Adipose tissue (tissue), 3 donors: ENCODE data around the gene SECISBP2. TPM values are rescaled to one million over a fixed set of nuclear protein-coding genes. Genes with fewer than 3 reads are reported as not detected.
"Not testable (repeated sequence)": the region's sequence is repeated elsewhere in the genome, so short reads cannot be mapped to it uniquely, and the experiment has no call there.

Experiments used
- H3K27ac ChIP-seq: one replicate; pipeline ENCODE4 v1.5.1; 2013; ENCODE audit warnings: low read depth, low read length
- WGBS, 3 donors: extraction: QIAGEN DNeasy Blood & Tissue Kit; methylation state at CpG; one replicate each; pipeline ENCODE4 v1.1.7; 2013; 5-methylcytosine and 5-hydroxymethylcytosine counted together
- polyA plus RNA-seq, 3 donors: library from polyadenylated mRNA; stranded (reverse); fragments of 200-250 nt; gene quantifications; one replicate each; pipeline ENCODE4 v1.2.3, GENCODE V29; 2013
- donor health status: healthy with polysubstance abuse.
- donor health status: Bipolar disorder and iron deficiency.
- donor health status: healthy.

Gene SECISBP2
- polyA plus RNA-seq, 3 donors: 22.0 to 23.6 (median 23.4) TPM

DNA sequence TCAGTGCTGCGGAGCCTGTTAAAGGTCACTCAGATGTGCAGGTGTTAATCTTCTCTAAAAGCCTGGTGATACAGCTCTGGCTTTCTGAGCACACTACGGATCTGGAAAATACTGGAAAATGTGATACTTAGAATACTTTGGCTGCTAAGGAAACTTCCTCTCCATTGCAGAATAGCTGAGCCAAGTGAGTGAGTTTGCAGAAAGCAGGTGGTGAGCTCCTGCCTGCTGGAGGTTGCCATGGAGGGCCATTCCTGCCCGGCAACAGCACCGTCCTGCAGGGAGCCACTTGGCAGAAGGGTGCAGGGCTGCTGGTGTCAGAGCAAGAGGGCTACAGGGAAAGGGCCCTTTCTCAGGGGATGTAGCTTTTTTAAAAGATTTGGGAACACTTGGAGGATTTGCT lies 40.7 kb downstream of the SECISBP2 start:
- no peak overlapping the region for H3K27ac ChIP-seq
- 56 to 78% (median 63%) methylated on average over 4 of the region's 4 CpGs for WGBS, 3 donors

GRCh38 chr9:89359751-89360261 lies 41.5 kb downstream of the SECISBP2 start:
- H3K27ac ChIP-seq: no peak overlapping the region
- WGBS, 3 donors: 65 to 79% (median 71%) methylated on average over 8 of the region's 8 CpGs

DNA sequence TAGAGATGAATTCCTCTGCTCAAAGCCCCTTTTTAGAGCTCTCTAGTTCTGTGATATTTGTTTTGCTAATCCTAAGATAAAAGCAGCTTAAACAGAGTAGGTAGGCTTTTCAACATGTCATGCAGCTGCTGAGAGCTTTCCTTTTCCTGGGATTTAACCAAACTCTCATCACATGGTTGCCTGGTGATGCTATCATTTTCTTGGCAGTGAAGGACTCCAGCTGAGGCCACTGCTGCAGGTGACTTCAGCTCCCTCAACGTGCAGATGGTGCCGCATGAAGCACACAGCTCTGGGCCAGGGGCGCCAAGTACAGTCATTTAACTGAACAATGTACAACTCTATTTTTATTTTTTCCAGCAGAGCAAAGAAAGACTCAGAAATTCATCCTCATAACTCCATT lies 42.2 kb downstream of the SECISBP2 start:
- no peak overlapping the region for H3K27ac ChIP-seq

GRCh38 chr9:89361031-89361430 lies 42.7 kb downstream of the SECISBP2 start:
- 94 to 98% (median 96%) methylated on average over 6 of the region's 6 CpGs for WGBS, 3 donors
- no peak overlapping the region for H3K27ac ChIP-seq

More for the DNA sequence above, 42.2 kb downstream of the SECISBP2 start:
- 59 to 78% (median 78%) methylated on average over 3 of the region's 3 CpGs for WGBS, 3 donors

GRCh38 chr9:89361816-89362646 lies 43.7 kb downstream of the SECISBP2 start:
- 91 to 92% (median 91%) methylated on average over 9 of the region's 9 CpGs for WGBS, 3 donors
- no peak overlapping the region for H3K27ac ChIP-seq

- 83 to 94% (median 89%) methylated on average over 10 of the region's 10 CpGs for WGBS, 3 donors
- H3K27ac ChIP-seq: no peak overlapping the region
These were observed 44.5 kb downstream of the SECISBP2 start for GRCh38 chr9:89362647-89363310.

DNA sequence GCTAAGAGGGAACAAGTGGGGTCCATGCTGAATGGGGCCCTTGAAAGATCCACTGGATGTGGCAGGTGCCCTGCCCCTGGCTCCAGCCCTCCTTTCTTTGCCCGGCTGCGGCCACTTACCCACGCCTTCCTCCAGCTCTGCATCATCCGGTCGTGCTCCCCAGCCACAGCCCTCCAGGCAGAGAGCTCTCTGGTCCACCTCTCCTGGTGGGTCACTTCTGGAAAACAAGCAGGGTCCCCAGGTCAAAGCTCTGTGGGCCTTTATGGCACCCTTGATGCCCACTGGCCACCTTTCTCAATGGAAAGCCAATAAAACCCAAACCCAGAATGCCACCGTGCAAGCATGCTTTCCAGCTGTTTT lies 45.0 kb downstream of the SECISBP2 start:
- 82 to 93% (median 88%) methylated on average over 6 of the region's 6 CpGs for WGBS, 3 donors
- H3K27ac ChIP-seq: no peak overlapping the region

DNA sequence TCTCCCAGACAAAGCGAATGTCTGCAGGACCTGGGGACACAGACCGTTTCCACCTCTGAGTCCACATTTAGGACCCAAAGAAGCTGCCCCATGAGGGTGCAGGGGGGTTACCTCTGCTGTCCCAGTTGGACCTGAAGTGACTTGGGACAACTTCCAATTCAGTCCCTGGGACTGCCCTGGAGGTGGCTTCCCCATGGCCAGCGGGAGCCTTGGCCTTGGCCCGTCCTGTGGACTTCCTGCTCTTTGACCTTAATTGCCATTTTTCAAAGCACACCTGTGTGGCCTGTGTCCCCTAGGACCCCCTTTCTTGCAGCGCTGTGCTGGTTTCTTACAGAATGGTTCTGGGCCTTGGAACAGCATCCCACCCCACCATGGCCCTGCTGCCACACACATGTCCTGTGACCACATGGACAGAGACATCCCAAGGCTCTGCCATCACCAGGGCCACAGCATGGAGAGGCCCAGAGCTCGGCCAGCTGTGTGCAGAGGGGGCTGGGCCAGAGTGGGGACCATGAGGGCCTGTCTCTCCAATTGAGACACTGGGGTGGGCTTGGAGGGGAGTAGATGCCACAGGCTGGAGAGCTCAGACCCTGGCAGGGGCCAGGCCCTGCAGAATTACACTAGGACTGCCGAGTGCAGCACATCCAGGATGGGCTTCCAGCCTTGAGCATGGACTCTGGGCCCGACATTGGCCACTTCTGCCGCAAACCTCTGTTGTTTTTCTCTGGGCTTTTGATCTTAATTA lies 45.8 kb downstream of the SECISBP2 start:
- WGBS, 3 donors: 86 to 87% (median 87%) methylated on average over 9 of the region's 9 CpGs
- H3K27ac ChIP-seq: no peak overlapping the region

GRCh38 chr9:89364666-89365531 lies 46.6 kb downstream of the SECISBP2 start:
- WGBS, 3 donors: 88 to 97% (median 93%) methylated on average over 17 of the region's 17 CpGs

DNA sequence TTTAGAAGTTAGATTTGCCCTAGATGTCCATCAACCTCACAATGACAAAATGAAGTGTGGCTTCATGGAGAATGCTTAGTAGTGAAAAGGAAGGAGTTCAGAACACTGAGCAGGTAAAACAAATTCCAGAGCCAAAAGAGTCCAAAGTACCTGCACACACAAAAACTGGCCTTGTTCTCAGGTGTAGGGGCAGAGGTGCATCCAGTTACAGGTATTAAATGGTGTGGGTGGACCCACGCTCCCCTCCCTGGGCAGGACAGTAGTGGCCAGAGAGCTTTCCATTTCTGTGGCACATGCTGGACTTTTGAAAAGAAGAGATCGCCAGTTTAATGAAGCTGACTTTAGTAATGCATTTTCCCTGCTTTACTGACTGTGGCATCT lies 47.2 kb downstream of the SECISBP2 start:
- no peak overlapping the region for H3K27ac ChIP-seq
- 90 to 95% (median 92%) methylated on average over 2 of the region's 2 CpGs for WGBS, 3 donors

More at GRCh38 chr9:89364666-89365531, 46.6 kb downstream of the SECISBP2 start:
- no peak overlapping the region for H3K27ac ChIP-seq

DNA sequence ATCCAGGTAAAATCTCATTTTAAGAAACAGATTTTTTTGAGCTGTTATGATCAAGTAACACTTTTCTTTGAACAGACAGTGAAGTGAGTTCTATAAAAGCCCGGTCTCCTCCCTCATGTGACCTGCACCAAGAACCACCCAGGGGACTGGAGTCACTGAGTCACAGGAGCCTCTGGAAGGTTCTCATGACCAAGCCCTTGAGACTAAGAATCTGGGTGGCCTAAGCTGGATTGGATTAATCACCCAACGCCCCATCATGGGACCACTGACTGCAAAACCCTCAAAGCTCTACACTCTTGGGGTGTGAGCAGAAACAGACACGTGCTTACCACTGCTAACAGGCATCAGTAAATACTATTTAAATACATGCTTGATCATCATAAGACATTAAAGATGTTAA lies 48.4 kb downstream of the SECISBP2 start:
- WGBS, 3 donors: 84 to 92% (median 87%) methylated on average over 3 of the region's 3 CpGs
- no peak overlapping the region for H3K27ac ChIP-seq

DNA sequence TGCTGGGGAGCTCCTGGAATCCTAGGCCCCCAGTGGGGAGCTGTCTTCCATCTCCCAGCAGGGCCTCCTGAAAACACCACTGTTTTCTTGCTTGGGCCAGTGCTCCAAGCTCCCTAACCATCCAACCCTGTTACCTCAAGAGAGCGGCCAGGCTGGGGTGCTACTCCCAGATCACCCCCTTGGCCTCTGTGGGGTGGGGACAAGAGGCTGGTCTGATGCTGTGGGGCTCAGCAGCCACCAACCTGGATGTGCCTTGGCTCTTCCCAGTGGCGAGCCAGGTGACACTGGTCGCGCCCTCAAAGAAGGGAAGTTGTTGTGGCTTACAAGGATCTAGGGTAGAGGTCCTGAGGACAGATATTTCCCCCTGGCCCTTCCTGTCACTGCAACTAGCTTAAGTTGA lies 49.0 kb downstream of the SECISBP2 start:
- 74 to 96% (median 77%) methylated on average over 4 of the region's 4 CpGs for WGBS, 3 donors
- H3K27ac ChIP-seq: no peak overlapping the region

DNA sequence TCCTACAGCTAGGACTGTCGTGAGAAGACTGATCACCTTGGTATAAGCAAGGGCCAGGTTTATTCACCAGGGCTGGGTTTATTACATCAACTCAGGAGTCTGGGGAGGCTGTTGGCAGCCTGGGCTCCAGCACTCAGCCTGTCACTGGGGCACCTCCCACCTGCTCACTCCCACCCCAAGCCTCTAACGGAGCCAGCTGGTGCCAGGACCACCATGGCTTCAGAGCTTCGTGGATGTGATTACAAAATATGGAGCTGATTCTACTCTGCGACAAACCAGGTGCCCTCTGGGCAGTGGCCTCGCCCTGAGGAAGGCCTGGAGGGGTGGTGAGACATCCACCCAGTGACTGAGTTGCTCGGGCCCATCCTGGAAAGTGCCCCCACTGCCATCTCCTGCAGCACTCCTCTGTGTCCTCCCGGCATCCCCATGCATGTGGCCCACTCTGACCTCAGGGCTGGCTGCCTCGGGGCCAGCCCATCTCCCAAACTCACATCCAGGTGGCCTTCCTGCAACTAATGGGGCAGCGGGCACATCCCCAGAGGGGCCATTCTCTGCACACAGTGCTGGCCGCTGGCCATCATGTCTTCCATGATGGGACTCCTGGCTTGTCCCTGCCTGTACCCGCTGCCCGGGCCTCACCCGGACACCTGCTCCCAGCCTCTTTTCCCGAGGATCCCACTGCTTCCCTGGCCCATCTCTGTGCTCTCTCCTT lies 49.6 kb downstream of the SECISBP2 start:
- H3K27ac ChIP-seq: no peak overlapping the region
- 84 to 88% (median 87%) methylated on average over 14 of the region's 14 CpGs for WGBS, 3 donors

- H3K27ac ChIP-seq: no peak overlapping the region
- 82 to 93% (median 92%) methylated on average over 6 to 7 of the region's 7 CpGs for WGBS, 3 donors
These were observed 50.2 kb downstream of the SECISBP2 start for GRCh38 chr9:89368550-89368949.

DNA sequence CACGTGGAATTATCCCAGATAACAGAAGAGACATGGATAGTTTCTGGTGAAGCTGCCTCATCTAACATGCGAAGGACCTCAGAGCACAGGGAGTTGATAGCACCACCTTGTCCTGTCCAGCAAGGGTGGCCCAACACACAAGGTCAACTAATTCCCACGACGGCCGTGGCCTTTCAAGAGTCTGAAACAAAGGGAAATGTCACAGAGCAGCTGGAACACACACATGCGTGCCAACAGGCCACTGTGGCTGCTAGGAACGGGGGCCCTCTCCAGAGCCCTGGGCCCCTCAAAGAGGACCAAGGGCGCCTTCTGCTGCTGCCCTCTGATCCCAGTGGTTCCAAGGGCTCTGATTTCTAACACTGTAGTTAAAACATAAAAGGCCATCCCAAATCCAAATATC lies 50.7 kb downstream of the SECISBP2 start:
- H3K27ac ChIP-seq: no peak overlapping the region
- WGBS, 3 donors: 80 to 90% (median 86%) methylated on average over 8 of the region's 8 CpGs

DNA sequence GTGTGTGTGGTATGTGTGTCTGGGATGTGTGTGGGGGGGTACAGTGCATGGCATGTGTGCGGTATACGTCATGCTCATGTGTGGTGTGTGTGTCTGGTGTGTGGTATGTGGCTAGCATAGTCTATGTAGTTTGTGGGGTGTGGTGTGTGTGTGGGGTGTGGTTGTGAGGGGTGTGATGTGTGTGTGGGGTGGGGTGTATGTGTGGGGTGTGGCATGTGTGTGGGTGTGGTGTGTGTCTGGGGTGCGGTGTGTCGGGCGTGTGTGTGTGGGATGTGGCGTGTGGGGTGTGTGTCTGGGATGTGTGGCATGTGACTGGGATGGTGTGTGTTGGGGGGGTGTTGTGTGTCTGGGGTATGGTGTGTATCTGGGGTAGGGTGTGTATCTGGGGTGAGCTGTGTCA lies 52.3 kb downstream of the SECISBP2 start:
- H3K27ac ChIP-seq: no peak overlapping the region
- 95 to 98% (median 96%) methylated on average over 6 of the region's 6 CpGs for WGBS, 3 donors

DNA sequence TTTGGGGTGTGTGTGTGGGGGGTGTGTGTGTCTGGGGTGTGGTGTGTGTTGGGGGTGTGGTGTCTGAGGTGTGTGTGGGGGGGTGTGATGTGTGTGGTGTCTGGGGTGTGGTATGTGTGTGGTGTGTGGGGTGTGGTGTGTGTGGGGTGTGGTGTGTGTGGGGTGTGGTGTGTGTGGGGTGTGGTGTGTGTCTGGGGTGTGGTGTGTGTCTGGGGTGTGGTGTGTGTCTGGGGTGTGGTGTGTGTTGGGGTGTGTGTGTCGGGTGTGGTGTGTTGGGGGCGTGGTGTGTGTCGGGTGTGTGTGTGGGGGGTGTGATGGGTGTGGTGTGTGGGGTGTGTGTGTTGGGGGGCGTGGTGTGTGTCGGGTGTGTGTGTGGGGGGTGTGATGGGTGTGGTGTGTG lies 53.5 kb downstream of the SECISBP2 start:
- WGBS, 3 donors: 89 to 94% (median 93%) methylated on average over 5 of the region's 5 CpGs

More for the DNA sequence above, 53.5 kb downstream of the SECISBP2 start:
- H3K27ac ChIP-seq: not testable (repeated sequence)
